ENCODE measurements around the gene GRIK4. TPM values are rescaled to one million over a fixed set of nuclear protein-coding genes. Genes with fewer than 3 reads are reported as not detected.

The GRIK4 gene
- total RNA-seq, 3 donors from 2014 or later, result 0.36 to 0.51 TPM; not detected in 1

DNA sequence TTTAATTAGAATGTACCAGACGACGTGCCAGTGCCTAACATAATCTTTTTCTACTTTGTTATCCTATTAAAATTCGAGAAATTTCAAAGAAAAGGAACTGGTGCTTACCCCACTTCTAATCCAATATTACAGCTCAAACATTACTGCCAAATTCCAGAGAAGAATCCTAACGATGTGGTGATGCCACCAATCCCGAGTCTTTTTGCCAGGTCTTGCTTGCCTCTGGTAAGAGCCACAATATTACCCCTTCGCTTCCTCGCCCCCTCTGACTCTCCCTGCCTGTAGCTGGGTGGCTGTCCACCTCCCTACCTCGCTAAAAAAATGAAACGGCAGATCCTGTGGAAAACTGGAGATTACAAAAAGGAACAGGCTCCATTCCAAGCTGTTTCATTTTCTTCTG is 462.9 kb downstream of the GRIK4 start:
- intact Hi-C loops (cut with DNase I, micrococcal nuclease), result no loop called here
- no peak for TF ChIP-seq CTCF (IDR thresholded peaks at IDR 0.05)
- no peaks in the 10 kb centered on the region for H3K4me1 ChIP-seq (ENCODE audit: low read depth)
- H3K9me3 ChIP-seq, result no peaks in the 10 kb centered on the region
- no peak overlapping the region for H3K4me3 ChIP-seq
- H3K36me3 ChIP-seq (ENCODE audit: low read depth), result no peaks in the 10 kb centered on the region
- DNase-seq (no peak), ATAC-seq (no peak)

- no peaks in the 10 kb centered on the region for H3K9me3 ChIP-seq
- intact Hi-C loops (cut with DNase I, micrococcal nuclease), result no loop called here
- TF ChIP-seq CTCF (IDR thresholded peaks at IDR 0.05), result no peak
- no peaks in the 10 kb centered on the region for H3K36me3 ChIP-seq (ENCODE audit: low read depth)
- no peak for DNase-seq
- no peaks in the 10 kb centered on the region for H3K4me1 ChIP-seq (ENCODE audit: low read depth)
- no peak overlapping the region for H3K4me3 ChIP-seq
- no peak for ATAC-seq
These were observed 463.4 kb downstream of the GRIK4 start for GRCh38 chr11:120974965-120975364.

GRCh38 chr11:120977266-120978137 is 466.0 kb downstream of the GRIK4 start:
- Histone ChIP-seq H3K4me1 (ENCODE audit: low read depth) (no peaks in the 10 kb centered on the region), H3K4me3 (no peak overlapping the region), H3K9me3 (no peaks in the 10 kb centered on the region), H3K36me3 (ENCODE audit: low read depth) (no peaks in the 10 kb centered on the region)
- ATAC-seq (no peak), DNase-seq (no peak)
- no peak for TF ChIP-seq CTCF (IDR thresholded peaks at IDR 0.05)
- intact Hi-C loops (cut with DNase I, micrococcal nuclease), result no loop called here

DNA sequence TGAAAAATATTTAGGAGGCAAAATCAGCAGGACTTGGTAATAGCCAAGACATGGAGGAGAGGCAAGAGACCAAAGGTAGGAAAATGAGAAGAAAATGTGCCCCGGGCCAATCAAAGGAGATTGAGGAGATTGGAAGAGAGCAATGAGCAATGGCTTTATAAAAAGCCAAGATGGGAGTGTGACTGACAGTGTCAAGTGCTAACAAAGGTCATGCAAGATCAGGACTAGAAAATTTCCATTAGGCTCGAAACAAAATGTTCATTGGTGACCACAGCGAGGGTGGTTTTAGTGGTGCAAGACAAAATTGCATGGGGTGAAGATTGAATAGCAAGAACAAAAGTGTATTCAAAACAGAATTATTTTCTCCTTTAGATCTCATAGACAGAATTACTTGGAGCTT is 467.2 kb downstream of the GRIK4 start:
- intact Hi-C loops (cut with DNase I, micrococcal nuclease), result no loop called here
- TF ChIP-seq CTCF (IDR thresholded peaks at IDR 0.05), result no peak
- H3K9me3 ChIP-seq, result no peaks in the 10 kb centered on the region
- ATAC-seq, result no peak
- no peak overlapping the region for H3K4me3 ChIP-seq
- no peak for DNase-seq
- no peaks in the 10 kb centered on the region for H3K36me3 ChIP-seq (ENCODE audit: low read depth)
- H3K4me1 ChIP-seq (ENCODE audit: low read depth), result no peaks in the 10 kb centered on the region

- H3K36me3 ChIP-seq (ENCODE audit: low read depth), result no peaks in the 10 kb centered on the region
- no peak overlapping the region for H3K4me3 ChIP-seq
- peak; percentile 45 to 65 (median 46) for DNase-seq
- intact Hi-C loops (cut with DNase I, micrococcal nuclease), result no loop called here
- peaks cover 3% of the 10 kb centered on the region for H3K4me1 ChIP-seq (ENCODE audit: low read depth)
- peak; percentile 87 for ATAC-seq
- no peak for TF ChIP-seq CTCF (IDR thresholded peaks at IDR 0.05)
- no peaks in the 10 kb centered on the region for H3K9me3 ChIP-seq
These were observed 474.4 kb downstream of the GRIK4 start for GRCh38 chr11:120985718-120986569.

Data from mucosa of descending colon (tissue), 3 donors.